ENCODE results near the gene TSEN54.
A peak's percentile ranks its signal among the peaks of the same experiment; 100 is the strongest.

Gene TSEN54

GRCh38 chr17:75547091-75547490, 30.8 kb downstream of the TSEN54 start:
- no peak for DNase-seq

GRCh38 chr17:75548813-75549212, 32.5 kb downstream of the TSEN54 start:
- no peak for DNase-seq

DNA sequence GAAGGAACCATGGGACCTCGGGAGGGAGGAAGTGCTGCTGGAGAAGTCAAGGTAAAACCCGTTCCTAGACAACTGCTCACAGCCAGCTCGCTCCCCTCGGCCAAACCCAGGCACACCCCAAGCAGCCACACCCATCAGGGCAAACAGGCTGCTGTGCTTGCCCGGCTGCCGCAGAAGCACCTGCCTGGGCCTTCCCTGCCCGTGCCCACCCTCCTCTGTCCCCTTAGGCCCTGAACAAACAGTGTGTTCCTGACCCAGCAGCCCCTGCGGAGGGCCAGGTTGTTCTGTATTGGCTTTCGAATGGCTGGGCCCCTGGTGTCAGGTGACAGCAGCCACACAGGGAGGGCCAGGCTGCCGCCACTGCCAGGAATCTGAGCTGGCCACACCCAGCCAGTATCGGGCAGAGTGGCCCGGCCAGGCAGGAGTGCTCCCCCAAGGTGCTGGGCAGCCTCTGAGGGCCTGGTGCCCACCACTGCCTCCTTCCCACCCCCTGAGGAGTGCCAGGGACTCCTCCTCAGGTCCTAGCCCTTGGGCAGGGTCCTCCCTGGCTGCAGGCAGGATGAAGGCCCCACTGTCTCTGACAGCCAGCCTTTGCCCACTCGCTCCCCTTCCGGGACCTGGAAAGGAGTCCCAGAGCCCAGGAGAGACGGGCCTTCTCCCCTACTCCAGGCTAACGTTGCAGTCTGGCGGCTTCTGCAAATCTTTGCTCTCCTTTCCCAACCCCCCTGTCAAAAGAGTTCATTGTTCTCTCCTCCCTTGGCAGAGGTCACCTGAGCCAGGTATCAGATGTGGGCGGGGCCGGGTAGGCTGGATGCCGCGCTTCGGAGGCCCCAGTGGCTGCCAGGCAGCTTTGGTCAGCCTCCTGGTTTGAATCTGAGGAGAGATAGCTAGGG, 33.2 kb downstream of the TSEN54 start:
- no peak for DNase-seq

DNA sequence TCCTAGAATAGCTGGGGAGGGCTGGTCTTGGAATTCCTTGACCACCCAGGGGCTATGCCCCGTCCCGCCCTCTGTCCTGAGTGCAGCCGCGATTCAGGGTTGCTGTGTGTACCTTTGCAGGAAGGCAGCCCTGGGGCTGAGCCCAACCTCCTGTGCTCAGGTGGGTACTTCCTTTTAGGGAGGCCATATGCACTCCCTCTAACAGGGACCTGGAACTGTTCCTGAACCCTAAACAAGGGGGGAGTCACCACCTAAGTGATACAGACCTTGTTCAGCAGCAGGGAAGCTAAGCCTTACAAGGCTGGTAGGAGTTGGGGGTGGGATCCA, 33.8 kb downstream of the TSEN54 start:
- no peak for DNase-seq

DNA sequence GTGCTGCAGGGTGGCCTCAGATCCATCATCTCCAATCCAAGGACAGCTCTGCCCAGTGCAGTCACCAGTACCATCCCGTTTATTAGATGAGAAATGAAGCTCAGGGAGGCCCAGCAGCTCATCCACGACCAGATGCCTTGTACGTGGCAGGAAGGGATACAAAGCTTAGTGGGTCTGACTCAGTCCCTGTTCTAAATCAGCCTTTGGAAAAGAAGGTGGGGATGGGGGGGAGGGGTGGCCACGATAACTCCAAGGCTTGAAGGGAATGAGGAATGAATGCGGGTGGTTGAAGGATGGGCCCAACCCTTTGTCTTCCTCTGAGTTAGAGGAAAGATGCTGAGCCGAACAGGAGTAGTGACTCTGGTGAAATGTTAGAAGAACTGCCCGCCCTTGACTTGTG, 34.9 kb downstream of the TSEN54 start:
- DNase-seq: no peak

- no peak for DNase-seq
Measured at GRCh38 chr17:75552425-75553294, 36.3 kb downstream of the TSEN54 start.

- no peak for DNase-seq
Measured at GRCh38 chr17:75553295-75554110, 37.2 kb downstream of the TSEN54 start.

GRCh38 chr17:75555679-75556153, 39.4 kb downstream of the TSEN54 start:
- DNase-seq: no peak

DNA sequence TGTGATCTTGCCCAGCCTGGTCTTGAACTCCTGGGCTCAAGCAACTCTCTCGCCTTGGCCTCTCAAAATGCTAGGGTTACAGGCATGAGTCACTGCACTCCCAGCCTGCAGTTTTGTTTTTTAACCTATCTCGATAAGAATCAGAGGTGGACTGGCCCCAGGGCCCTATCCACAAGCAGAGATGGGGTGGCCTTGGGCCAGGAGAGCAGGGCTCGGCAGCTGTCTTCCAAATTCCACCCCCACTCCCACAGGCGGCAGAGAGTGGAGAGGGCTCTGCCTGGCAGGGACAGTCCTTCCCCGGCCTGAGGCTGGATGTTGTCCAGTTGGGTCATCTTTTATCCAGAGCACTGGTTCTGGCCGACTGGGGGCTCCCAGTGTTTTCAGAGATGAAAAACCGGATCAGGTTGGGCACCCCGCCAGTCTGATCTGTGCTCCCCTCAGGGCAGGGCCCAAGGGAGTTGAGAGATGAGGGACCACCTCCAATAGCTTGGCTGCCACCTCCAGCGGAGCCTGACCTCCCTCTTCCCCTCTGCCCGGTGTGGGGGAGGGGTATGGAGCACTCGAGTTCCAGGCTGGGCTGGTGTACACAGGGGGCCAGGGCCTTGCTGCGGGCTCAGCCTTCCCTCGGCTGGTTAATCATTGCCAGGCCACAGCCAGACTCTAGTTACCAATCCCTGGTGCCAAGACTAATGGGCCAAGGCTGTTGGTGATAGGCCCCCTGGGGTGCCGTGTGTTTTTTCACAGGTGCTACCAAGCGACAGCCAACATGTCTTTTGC, 40.9 kb downstream of the TSEN54 start:
- DNase-seq: peak; percentile 79

GRCh38 chr17:75557852-75558665, 41.7 kb downstream of the TSEN54 start:
- DNase-seq: no peak

DNA sequence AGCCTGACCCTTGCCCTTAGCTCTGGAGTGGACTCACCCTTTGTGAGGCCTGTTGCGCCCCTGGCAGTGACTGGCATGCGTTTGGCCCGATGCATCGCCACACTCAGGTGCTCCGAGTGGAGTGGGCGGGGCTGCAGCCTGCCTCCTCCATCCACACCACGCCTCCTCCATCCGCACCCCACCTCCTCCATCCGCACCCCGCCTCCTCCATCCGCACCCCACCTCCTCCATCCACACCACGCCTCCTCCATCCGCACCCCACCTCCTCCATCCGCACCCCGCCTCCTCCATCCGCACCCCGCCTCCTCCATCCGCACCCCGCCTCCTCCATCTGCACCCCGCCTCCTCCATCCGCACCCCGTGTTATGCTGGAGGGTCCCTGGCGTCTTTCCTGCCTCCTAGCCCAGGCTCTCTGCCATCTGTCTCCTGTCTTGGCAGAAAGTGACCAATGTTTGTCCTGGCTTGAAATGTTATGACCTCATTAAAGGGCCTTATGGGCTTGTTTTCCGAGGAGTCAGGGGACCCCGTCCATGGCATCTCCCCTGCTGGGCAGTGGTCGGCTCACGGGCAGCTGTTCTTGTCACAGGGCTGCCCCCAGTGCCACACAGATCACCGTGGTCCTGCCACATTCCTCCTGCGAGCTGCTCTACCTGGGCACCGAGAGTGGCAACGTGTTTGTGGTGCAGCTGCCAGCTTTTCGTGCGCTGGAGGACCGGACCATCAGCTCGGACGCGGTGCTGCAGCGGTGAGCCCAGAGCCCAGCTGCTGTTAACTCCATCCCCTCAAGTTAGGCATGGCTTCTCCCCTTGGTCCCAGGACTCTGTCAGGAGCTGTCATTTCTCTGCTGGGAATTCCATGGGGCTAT, 42.6 kb downstream of the TSEN54 start:
- no peak for DNase-seq

DNA sequence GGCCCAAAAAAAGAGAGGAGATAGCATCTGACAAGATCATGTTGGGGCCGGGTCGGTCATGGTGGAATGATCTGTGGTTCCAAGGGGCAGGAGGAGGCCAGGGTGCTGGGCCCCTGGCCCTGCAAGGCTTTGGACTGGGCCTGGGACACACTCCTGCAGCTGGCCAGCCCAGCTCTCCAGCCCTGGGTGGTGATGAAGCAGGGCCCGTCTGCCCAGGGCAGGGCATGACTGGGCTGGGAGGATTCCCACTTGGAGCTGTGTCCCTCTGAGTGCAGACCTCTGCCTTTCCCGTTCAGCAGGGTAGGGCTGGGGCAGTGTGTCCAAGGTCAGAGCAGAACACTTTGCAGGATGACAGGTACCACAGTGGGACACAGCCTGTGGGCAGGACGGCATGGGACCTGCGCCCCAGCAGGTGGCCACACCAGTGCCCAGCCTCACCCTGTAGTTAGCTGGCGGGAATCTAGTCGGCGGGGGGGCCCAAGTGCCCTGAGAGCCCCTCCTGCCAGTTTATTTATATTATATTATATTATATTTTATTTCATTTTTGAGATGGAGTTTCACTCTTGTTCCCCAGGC, 43.7 kb downstream of the TSEN54 start:
- no peak for DNase-seq

- no peak for DNase-seq
Measured at GRCh38 chr17:75561927-75562603, 45.7 kb downstream of the TSEN54 start.

- no peak for DNase-seq
Measured at GRCh38 chr17:75563063-75563758, 46.9 kb downstream of the TSEN54 start.

DNA sequence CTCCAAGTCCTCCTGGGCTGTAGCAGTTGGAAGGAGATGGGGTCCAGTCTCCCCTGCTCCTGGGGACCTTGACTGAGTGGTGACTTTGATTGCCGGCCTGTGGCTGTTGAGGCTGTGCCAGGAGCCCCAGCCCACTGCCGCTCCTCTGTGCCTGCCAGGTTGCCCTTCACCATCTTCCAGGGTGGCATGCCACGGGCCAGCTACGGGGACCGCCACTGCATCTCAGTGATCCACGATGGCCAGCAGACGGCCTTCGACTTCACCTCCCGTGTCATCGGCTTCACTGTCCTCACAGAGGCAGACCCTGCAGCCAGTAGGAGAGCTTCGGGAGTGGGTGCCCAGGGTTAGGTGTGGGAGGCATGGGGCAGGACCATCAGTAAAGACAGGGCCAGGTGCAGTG, 47.9 kb downstream of the TSEN54 start:
- DNase-seq: no peak

- DNase-seq: no peak
Measured at GRCh38 chr17:75565066-75565465, 48.7 kb downstream of the TSEN54 start.

- DNase-seq: no peak
Measured at GRCh38 chr17:75565618-75566017, 49.3 kb downstream of the TSEN54 start.

DNA sequence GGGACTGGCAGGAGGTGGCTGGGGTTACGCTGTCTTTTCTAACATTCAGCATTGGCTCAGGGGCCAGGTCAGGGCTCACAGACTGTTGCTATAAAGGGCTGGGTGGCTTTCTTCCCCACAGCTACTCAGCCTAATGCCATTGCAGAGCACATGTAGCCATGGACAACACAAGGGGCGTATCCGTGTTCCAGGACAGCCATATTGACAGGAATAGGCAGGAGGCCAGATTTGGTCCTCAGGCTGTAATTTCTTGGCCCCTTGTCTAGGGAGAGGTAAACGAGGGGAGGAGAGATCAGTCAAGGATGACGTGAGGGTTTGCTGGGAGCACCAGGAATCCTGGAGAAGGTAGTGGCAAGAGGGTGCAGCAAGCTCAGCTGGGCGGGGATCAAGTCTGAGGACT, 50.1 kb downstream of the TSEN54 start:
- DNase-seq: no peak

GRCh38 chr17:75566834-75567233, 50.5 kb downstream of the TSEN54 start:
- no peak for DNase-seq
